AG09319 (cell line): Measurements from ENCODE around the gene EFHD2.

Source experiments
- DNase-seq: peaks from one replicate; pipeline ENCODE4 v3.0.0-alpha.2; 2010; ENCODE audit warnings: low read depth; ENCODE audit errors: extremely low read depth
- CTCF ChIP-seq: IDR thresholded peaks from 2 replicates; pipeline ENCODE4 v1.5.1; 2011; ENCODE audit warnings: low read depth, mild to moderate bottlenecking, inconsistent platforms, low read length, moderate library complexity

Gene EFHD2

GRCh38 chr1:15390667-15391066 is 19.0 kb upstream of the EFHD2 start:
- no peak for DNase-seq
- TF ChIP-seq CTCF: no peak

- no peak for DNase-seq
- no peak for TF ChIP-seq CTCF
These were observed 18.3 kb upstream of the EFHD2 start for GRCh38 chr1:15391366-15391765.

GRCh38 chr1:15393475-15394257 is 16.0 kb upstream of the EFHD2 start:
- TF ChIP-seq CTCF: no peak
- no peak for DNase-seq

GRCh38 chr1:15394258-15394690 is 15.4 kb upstream of the EFHD2 start:
- no peak for DNase-seq
- no peak for TF ChIP-seq CTCF

DNA sequence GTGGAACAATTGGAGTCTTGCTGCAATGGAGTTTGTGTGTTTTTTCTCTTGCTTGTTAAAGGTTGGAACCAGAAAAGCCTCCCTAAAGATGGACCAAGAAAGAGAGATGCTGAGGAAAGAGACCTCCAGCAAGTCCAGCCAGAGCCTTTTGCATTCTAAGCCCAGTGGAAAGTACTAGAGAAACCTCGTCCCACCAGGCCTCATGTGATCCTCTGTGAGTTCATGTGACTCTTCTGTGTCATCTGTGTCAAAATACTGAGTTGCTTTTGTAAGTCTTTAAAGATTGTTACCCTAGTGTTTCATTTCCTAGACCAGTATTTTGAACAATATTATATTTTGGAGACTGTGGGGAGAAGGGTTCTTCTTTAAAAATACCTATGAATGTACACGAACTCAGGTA is 12.5 kb upstream of the EFHD2 start:
- no peak for TF ChIP-seq CTCF
- no peak for DNase-seq

DNA sequence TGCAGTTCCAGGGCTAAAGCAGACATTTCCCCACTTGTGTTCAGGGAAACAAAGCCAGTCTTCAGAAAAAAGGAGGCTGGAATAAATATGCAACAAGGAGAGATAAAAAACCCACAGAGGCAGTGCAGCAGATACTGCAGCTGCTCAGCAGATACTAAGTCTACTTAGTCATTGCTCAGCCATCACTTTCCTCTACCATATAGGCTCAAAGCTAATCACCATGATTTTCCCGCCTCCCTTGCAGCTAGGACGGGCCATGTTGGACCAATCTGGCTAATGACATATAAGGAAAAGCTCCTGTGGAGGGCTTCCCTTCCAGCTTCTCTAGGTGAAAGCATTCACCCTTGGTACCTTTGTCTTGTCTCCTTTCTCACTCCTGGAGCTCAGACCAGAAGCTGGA is 10.0 kb upstream of the EFHD2 start:
- no peak for DNase-seq
- no peak for TF ChIP-seq CTCF

GRCh38 chr1:15400627-15401026 is 9.1 kb upstream of the EFHD2 start:
- DNase-seq: no peak
- no peak for TF ChIP-seq CTCF
